Hepatocyte (in vitro differentiated cells): ENCODE measurements around the gene TXNDC16.
A peak's percentile ranks its signal among the peaks of the same experiment; 100 is the strongest.

ENCODE experiments used
- CTCF ChIP-seq: fragments of 200-600 bp; sonication (generic); IDR thresholded peaks from 2 replicates; pipeline ENCODE4 v1.5.1; 2016; ENCODE audit warnings: antibody characterized with exemption, mild to moderate bottlenecking; ENCODE audit not compliant: poor library complexity
- EZH2 ChIP-seq: fragments of 200-600 bp; sonication (generic); IDR thresholded peaks from 2 replicates; pipeline ENCODE4 v1.6.1; 2016; ENCODE audit warnings: antibody characterized with exemption, mild to moderate bottlenecking, borderline replicate concordance
- EZH2phosphoT487 ChIP-seq: fragments of 200-600 bp; sonication (generic); IDR thresholded peaks from one replicate; pipeline ENCODE4 v1.6.1; 2018; ENCODE audit warnings: antibody characterized with exemption, mild to moderate bottlenecking, low read depth, moderate library complexity; ENCODE audit not compliant: unreplicated experiment, severe bottlenecking

GRCh38 chr14:52551696-52552062 is 626 bp downstream of the TXNDC16 start:
- TF ChIP-seq CTCF (peak; percentile 39), EZH2 (no peak), EZH2phosphoT487 (no peak)
